Stimulated activated CD8-positive, alpha-beta memory T cell treated with anti-CD3 and anti-CD28 coated beads, Interleukin-4, amount 100 ng/mL, for 24 hours (primary cell): ENCODE measurements around the gene AURKB.

ENCODE experiments used
- DNase-seq: peaks from one replicate; pipeline ENCODE4 v3.0.0-alpha.2; 2020; ENCODE audit warnings: low read depth

AURKB gene

GRCh38 chr17:8161289-8162232, 48.8 kb downstream of the AURKB start:
- DNase-seq = no peak

- no peak for DNase-seq
These were observed 49.6 kb downstream of the AURKB start for GRCh38 chr17:8160741-8161221.

GRCh38 chr17:8160224-8160577, 50.2 kb downstream of the AURKB start:
- DNase-seq = no peak

- no peak for DNase-seq
These were observed 50.7 kb downstream of the AURKB start for GRCh38 chr17:8159459-8160223.

- no peak for DNase-seq
These were observed 51.4 kb downstream of the AURKB start for GRCh38 chr17:8159032-8159400.

GRCh38 chr17:8158267-8159031, 51.9 kb downstream of the AURKB start:
- DNase-seq = peak; percentile 77

GRCh38 chr17:8156246-8156992, 54.0 kb downstream of the AURKB start:
- peak; percentile 100 for DNase-seq

- no peak for DNase-seq
These were observed 54.5 kb downstream of the AURKB start for GRCh38 chr17:8155996-8156245.

- no peak for DNase-seq
These were observed 55.0 kb downstream of the AURKB start for GRCh38 chr17:8155231-8155995.
